ENCODE results near the gene ZNG1A.
"Not testable (repeated sequence)": the region's sequence is repeated elsewhere in the genome, so short reads cannot be mapped to it uniquely, and the experiment has no call there.

The ZNG1A gene

GRCh38 chr9:93909-94308 lies 84.9 kb downstream of the ZNG1A start:
- DNase-seq: not testable (repeated sequence)

- not testable (repeated sequence) for DNase-seq
Measured at GRCh38 chr9:90851-91250, 88.0 kb downstream of the ZNG1A start.

- DNase-seq: not testable (repeated sequence)
Measured at GRCh38 chr9:88396-89037, 90.3 kb downstream of the ZNG1A start.

DNA sequence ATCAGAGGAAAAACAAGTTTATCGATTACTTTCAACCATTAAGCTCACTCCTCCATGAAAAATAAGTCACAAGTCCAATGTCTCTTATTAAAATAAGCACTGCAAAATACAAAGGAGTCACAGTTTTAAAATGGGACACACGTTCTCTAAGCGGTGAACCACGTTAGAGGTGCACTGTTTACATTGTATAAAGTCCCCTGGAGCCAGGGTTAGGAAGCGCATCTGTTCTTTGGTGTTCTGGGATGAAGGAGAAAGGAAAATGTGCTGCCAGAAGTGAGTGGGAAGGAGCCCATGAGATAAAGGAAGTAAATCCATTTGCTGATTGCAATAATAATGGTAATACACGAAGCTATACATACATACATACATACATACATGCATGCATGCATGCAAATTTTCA lies 91.0 kb downstream of the ZNG1A start:
- DNase-seq: not testable (repeated sequence)

- not testable (repeated sequence) for DNase-seq
Measured at GRCh38 chr9:87105-87504, 91.8 kb downstream of the ZNG1A start.

- not testable (repeated sequence) for DNase-seq
Measured at GRCh38 chr9:86697-87096, 92.2 kb downstream of the ZNG1A start.

GRCh38 chr9:82932-83689 lies 95.7 kb downstream of the ZNG1A start:
- DNase-seq: not testable (repeated sequence)

- DNase-seq: not testable (repeated sequence)
Measured at GRCh38 chr9:78333-78732, 100.5 kb downstream of the ZNG1A start.

GRCh38 chr9:76389-76788 lies 102.5 kb downstream of the ZNG1A start:
- not testable (repeated sequence) for DNase-seq

DNA sequence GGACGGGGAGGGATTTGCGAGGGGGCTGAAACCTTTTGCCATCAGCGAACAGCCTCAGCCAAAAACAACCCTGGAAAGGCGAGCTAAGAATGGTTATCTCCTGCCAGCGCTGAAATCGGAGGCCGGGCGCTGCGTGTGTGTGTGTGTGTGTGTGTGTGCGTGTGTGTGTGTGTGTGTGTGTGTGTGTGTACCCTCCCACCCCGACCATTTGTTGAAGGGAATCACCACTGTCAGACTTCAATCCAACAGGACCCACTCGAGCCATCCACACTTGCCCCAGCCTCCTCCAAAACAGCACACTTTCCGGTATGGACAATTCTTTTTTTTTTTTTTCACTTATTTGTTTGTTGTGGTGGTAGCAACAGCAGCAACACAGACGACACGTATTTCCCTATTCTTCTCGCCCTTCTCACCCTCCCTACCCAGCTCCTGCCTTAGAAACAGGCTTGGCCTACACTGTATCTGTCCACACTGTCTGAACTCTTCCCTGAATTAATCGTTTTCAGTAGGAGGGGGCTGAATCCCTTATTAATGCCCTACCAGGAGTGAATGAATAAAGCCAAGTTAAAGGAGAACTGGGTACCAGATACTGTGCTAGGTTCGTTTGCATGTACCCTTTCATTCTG lies 104.8 kb downstream of the ZNG1A start:
- DNase-seq: not testable (repeated sequence)

DNA sequence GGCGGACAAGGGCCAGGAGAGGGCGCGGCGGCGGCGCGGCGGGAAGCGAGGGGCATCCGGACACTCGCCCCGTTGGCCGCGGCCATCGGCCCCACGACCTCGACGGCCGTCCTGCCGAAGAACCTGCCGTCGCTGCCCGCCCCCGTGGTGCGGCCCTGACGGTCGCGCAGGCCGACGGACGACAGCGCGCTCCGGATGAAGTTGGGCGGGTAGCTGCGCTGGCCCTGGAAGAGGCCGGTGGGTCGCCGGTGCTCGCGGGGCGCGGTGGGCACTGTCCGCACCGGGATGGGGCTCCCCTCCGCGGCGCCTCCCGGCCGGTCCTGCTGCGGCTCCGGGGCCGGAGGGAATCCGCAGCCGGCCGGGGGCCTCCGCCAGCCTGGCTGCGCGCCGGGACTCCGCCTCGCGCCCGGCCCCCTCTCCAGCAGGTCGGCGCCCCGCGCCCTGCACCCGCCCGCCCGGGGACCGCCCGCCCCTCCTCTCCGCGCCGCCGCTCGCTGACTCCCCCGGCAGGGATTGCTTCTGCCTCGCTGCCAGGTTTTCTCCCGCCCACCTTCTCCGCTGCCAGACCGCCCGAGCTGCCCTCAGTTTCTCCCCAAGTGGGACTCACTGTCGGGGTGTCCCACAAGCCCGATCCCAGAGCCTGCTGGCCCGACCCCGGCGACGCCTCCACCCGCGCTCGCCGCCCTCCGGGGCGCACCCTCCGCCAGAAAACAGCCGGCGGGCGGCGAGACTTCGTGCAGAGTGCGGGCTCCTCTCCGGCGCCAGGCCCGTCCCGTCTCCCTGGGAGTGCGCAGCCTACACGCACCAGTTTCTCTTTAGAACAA lies 105.6 kb downstream of the ZNG1A start:
- not testable (repeated sequence) for DNase-seq
